Melanocyte of skin (primary cell): ENCODE results near the gene SLF2. TPM values are rescaled to one million over a fixed set of nuclear protein-coding genes. Genes with fewer than 3 reads are reported as not detected.

Source experiments
- small RNA-seq, 2 donors: library from RNA; depleted of rRNA; stranded (forward); fragments of <200 nt; gene quantifications; one replicate each; pipeline ENCODE3, GENCODE V24; 2012
- total RNA-seq, 2 donors: library from RNA; depleted of rRNA; stranded (reverse); fragments of >200 nt; gene quantifications; 2 replicates each; pipeline ENCODE4 v1.2.3, GENCODE V29; 2012

Gene SLF2
- 10 to 100 TPM; 36.0 to 41.0 TPM for total RNA-seq

GRCh38 chr10:100912605-100913469 is at the start of gene SLF2:
TSS of gene SLF2 (plus strand) at chr10:100912963. CDS start at chr10:100913111, 148 bp downstream.

DNA sequence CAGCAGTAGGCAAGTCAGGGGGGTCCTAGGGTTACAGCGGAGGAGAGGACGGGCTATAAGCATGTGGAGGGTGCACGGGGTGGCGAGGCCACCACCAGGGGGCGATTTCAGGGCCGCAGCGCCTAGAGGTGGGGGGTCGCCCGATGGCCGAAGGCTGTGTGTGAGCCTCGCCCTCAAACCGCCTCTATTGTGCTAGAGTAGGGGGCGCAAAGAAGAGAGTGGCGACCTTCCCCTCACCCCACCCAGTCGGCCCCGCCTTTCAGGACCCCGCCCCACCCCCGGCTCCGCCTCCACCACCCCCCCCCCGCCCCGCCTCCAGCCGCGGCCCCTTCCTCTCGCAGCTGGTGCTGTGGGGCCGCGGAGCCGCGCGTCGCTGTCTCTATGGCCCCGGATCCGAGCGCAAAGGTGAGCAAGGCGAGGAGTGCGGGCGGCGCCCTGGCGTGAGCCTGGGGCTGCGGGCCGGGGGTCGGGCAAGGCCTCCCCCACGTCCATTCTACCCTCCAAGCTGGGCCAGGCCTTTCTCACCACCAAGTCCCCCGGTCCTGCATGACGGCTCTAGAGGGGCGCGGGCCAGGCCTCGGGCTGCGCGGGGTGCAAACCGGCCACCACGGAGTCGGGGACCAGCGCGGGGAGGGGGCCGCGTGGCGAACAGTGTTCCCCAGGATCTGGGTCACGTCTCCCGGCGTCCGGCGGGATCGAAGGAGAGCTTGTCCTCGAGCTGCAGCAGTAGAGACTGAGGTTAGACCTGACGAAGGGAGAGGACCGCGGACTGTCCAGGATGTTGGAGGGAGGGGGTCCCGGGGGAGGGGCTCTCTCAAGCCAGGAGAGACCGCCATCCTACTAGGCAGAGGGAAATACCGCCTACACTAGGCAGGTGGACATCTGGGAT is 56.7 kb downstream of the SLF2 start, which contains the start of gene SEMA4G:
SEMA4G (plus strand) TSS at position 318 of the 889 bp plus-strand sequence. CDS start 3,409 bp downstream, outside the sequence.

DNA sequence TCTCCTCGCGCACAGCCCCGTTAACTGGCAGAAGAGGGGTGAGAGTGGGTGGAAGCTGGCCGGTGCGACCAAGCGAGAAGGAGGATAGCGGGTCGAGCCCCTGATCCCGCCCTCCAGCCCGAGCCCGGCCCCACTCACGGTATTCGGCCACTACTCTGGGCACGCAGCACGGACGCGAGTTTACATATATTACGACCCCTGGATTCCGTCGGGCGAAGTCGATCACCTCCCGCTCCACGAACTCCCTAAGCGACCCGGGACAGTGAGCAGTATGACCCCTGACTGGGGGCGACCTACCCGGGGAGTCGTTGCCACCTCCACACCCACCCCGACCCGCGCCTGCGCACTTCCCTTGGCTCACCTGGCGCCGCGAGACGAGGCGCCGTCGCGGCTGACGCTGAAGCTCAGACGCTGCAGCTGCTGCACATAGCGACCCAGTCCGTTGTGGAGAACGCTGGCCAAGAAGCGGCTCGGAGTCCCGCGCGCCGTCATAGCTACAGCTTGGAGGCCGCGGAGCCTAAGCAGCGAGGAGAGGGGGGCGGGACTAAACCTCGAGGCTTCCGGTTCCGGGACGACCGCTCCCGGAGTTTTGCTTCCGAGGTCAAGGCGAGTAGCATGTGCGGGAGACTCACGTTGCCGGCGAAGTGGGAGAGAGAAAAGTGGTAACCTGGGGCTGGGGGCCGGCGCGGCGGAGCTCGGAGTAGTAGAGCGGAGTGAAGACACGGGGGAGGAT is 74.4 kb downstream of the SLF2 start, which contains the start of the genes MRPL43 and TWNK:
MRPL43 (minus strand) TSS at position 546 of the 733 bp plus-strand sequence; CDS start at position 492, 54 bp downstream.
TWNK (plus strand) TSS at position 592 of the 733 bp plus-strand sequence. CDS start 668 bp downstream, outside the sequence.

GRCh38 chr10:100999742-101000126 is 87.0 kb downstream of the SLF2 start, which contains the start of gene LZTS2:
TSS of gene LZTS2 (plus strand) at chr10:100999808. CDS start at chr10:101002539, 2,731 bp downstream.

Small RNAs within 50 kb of the gene (small RNA-seq; reads per million reads assigned to genes)
- gene MIR608 = 0 reads per million in 2 donors
- gene RF00019 = 0 reads per million in 2 donors

Other genes with a start within 250 kb of the SLF2 start
- not detected for gene PAX2, start 167.4 kb upstream of the SLF2 start, total RNA-seq
- gene SEMA4G, start 56.5 kb downstream of the SLF2 start, total RNA-seq = 1 to 10 TPM; 1.3 to 1.7 TPM
- gene MRPL43, start 74.5 kb downstream of the SLF2 start, total RNA-seq = 10 to 100 TPM; 54.7 to 67.6 TPM
- 10 to 100 TPM in 1 of 2 donors, 1 to 10 TPM in 1; 3.4 to 12.3 TPM for gene TWNK, start 74.6 kb downstream of the SLF2 start, total RNA-seq
- 10 to 100 TPM; 84.6 to 99.1 TPM for gene LZTS2, start 86.8 kb downstream of the SLF2 start, total RNA-seq
- 1 to 10 TPM in 1 of 2 donors, under 1 TPM in 1; 1.00 to 3.8 TPM for gene PDZD7, start 118.2 kb downstream of the SLF2 start, total RNA-seq
- 100 to 1,000 TPM; 105 to 131 TPM for gene SFXN3, start 118.3 kb downstream of the SLF2 start, total RNA-seq
- under 1 TPM in 1 of 2 donors, not detected in 1; 0.69 TPM for gene KAZALD1, start 149.0 kb downstream of the SLF2 start, total RNA-seq
- gene TLX1, start 218.3 kb downstream of the SLF2 start, total RNA-seq = not detected